GM10266 (cell line): ENCODE data around the gene RNF7.

Experiments
- DNase-seq: peaks from one replicate; pipeline ENCODE4 v3.0.0; 2012; ENCODE audit errors: extremely low spot score
- CTCF ChIP-seq: IDR thresholded peaks from 2 replicates; pipeline ENCODE4 v1.5.1; 2012; ENCODE audit warnings: mild to moderate bottlenecking, low read depth; ENCODE audit not compliant: control insufficient read depth, insufficient read depth; ENCODE audit errors: missing control alignments

The RNF7 gene

GRCh38 chr3:141724186-141724585, 13.9 kb upstream of the RNF7 start:
- TF ChIP-seq CTCF, result no peak
- no peak for DNase-seq

- DNase-seq, result no peak
- no peak for TF ChIP-seq CTCF
Observed at GRCh38 chr3:141725036-141725435, 13.1 kb upstream of the RNF7 start.

- DNase-seq, result no peak
- no peak for TF ChIP-seq CTCF
Observed at GRCh38 chr3:141726483-141726882, 11.6 kb upstream of the RNF7 start.

GRCh38 chr3:141728355-141728892, 9.7 kb upstream of the RNF7 start:
- no peak for DNase-seq
- no peak for TF ChIP-seq CTCF

DNA sequence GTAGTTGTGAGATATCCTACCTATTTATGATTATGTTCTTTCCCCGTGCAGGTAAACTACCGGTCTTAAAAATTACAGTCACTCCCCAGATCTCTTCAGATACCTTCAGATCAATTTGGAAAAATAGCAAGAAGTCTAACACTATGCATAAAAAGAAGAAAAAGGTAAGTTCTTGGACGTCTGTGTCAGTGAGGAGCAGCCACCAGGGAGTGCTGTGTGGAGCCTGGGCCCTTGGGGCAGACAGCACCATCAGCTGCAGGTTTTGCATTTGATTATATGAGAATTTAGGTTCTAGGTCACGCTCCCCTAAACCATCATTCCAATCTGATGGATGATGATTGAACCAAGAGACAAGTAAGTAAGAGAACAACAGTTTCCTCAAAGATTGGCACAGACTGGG, 8.9 kb upstream of the RNF7 start:
- TF ChIP-seq CTCF, result no peak
- DNase-seq, result no peak

- no peak for TF ChIP-seq CTCF
Observed at GRCh38 chr3:141735176-141735575, 2.9 kb upstream of the RNF7 start.

DNA sequence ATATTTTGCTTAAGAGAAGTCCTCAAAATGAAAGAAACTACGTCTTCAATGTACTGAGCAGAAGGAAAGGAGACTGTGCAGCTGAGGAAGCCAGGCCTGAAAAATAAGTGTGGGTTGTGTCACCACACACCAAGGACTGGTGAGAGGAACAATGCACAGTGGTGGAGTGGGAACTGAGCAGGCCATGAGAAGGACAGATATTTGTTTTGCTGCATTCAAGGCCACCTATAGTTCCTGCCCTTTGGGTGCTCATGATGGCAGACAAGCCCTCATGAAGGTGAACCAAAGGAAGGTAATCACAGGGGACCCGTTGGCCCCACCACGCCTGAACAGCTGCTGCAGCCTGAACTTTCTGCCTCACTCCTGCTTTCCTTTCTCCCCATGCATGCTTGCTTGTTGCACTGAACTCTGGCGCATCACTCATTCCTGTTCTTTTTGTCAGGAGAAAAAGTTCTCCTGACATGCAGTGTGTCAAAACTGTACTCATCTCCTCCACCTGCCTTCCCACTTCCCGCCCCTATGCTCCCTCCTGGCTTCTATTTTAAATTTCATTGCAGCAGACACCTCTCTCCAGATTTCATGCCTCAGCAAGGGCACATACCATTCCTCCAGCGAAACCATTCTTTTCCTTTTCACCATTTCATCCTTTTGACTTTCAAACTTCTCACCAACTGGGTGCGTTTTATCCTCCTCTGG, 2.2 kb upstream of the RNF7 start:
- DNase-seq, result no peak
- TF ChIP-seq CTCF, result no peak

More at GRCh38 chr3:141735176-141735575, 2.9 kb upstream of the RNF7 start:
- no peak for DNase-seq
